HG03064 (cell line): ENCODE data around the gene MAP2K5.

ENCODE experiments used
- ATAC-seq: cut with Tn5 transposase; IDR thresholded peaks from one replicate; pipeline ENCODE4 v1.9.1; 2021; ENCODE audit warnings: low read depth; ENCODE audit not compliant: unreplicated experiment

The MAP2K5 gene

GRCh38 chr15:67542420-67543347 lies at the start of gene MAP2K5:
Gene MAP2K5, plus strand, starts transcription at chr15:67542703. Its CDS starts 633 bp downstream, at chr15:67543336.
- ATAC-seq = no peak

- no peak for ATAC-seq
Observed at GRCh38 chr15:67495585-67495984, 46.9 kb upstream of the MAP2K5 start.

- ATAC-seq = no peak
Observed at GRCh38 chr15:67501177-67501835, 41.2 kb upstream of the MAP2K5 start.

- no peak for ATAC-seq
Observed at GRCh38 chr15:67501836-67502461, 40.6 kb upstream of the MAP2K5 start.

- ATAC-seq = no peak
Observed at GRCh38 chr15:67504056-67504455, 38.4 kb upstream of the MAP2K5 start.

- no peak for ATAC-seq
Observed at GRCh38 chr15:67504796-67505195, 37.7 kb upstream of the MAP2K5 start.

DNA sequence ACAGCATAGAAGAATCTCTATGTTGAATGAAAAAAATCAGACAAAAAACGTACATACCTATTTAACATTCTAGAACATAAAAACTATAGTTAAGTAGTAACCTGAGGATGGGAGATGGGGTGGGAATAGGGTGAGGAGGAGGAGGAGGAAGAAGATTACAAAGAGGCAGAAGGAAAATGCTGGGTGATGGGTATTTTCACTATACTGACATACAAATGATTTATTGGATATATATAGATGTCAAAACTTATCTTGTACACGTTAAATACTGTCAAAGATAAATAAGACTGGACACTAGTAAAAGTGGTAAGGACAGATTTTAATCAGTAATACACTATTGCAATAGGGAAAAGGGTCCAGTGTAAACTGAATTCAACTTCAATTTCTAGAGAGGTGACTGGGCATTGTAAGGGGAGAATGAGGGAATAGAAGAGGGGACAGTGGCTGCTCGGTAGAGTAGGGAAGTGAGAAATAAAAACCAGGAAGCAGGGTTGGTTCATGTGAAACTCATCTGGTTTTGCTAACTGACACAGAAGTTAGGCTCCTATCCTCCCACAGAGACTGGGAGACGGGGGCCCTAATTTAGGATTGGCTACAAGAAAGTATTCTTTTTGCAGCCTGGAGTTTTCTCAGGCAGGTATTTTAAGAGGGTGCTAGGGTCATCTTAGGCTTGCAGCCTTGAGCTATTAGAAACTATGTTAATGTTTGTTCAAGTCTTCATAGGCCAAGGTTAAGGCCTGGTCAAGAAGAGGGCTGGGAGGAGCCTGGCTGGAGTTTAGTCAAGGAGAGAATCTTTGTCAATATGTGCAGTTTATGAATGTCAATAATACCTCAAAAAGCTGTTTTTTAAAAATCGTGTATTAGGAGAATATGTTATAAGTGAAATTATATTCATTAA lies 36.6 kb upstream of the MAP2K5 start:
- ATAC-seq = no peak

DNA sequence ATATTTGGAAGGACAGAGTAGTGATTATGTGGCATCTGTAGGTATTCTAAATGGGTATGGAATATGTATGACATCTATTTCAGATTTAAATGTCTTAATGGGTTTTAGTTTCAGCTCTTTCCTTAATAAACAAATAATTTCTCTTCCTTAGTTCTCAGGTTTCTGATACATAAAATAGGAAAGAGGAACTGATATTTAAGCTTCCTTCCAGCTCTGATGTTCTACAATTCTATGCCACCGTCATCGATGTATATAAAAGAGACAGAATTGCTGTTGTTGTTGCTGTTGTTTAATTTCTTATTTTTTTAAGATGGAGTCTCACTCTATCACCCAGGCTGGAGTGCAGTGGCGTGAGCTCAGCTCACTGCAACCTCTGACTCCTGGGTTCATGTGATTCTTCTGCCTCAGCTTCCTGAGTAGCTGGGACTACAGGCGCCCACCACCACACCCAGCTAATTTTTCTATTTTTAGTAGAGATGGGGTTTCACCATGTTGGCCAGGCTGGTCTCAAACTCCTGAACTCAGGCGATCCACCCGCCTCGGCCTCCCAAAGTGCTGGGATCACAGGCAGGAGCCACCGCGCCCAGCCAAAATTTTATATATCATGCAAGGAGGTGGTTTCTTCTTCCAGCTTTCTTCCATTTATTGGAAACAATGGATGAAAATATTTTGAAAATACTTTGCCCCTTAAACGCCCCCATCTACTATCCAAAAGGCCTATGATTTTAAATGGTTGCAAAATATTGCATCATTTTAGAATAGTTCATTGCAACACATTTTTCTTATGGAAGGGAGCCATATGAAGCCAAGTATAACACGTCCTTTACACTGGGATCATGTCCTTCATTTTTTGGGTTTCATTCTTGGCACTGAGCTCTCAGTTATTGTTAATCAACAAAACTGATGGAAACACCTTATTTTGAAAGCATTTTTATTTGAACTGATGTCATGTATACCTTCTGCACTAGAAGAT lies 35.4 kb upstream of the MAP2K5 start:
- ATAC-seq = no peak

GRCh38 chr15:67508407-67508806 lies 34.1 kb upstream of the MAP2K5 start:
- ATAC-seq = no peak

DNA sequence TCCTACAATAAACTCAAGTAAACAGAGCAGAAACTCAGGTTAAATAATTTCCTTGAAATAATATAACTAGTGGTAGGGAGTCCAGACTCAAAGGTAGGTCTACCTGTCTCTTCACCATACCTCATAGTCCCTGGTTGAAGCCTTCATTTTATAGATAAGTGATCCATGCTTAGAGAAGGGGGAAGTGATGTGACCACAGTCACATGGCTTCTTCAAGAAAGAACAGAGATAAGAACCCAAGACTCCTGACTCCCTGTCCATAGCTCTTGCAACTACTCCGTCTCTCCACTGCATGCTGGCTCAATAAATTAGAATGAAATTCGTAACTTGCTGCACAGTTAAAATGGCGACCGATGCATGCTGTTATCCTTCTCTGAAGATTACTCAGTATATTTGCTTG lies 32.6 kb upstream of the MAP2K5 start:
- no peak for ATAC-seq

- ATAC-seq = no peak
Observed at GRCh38 chr15:67510597-67511190, 31.8 kb upstream of the MAP2K5 start.

- ATAC-seq = no peak
Observed at GRCh38 chr15:67511606-67512005, 30.9 kb upstream of the MAP2K5 start.

GRCh38 chr15:67512140-67512539 lies 30.4 kb upstream of the MAP2K5 start:
- ATAC-seq = no peak

DNA sequence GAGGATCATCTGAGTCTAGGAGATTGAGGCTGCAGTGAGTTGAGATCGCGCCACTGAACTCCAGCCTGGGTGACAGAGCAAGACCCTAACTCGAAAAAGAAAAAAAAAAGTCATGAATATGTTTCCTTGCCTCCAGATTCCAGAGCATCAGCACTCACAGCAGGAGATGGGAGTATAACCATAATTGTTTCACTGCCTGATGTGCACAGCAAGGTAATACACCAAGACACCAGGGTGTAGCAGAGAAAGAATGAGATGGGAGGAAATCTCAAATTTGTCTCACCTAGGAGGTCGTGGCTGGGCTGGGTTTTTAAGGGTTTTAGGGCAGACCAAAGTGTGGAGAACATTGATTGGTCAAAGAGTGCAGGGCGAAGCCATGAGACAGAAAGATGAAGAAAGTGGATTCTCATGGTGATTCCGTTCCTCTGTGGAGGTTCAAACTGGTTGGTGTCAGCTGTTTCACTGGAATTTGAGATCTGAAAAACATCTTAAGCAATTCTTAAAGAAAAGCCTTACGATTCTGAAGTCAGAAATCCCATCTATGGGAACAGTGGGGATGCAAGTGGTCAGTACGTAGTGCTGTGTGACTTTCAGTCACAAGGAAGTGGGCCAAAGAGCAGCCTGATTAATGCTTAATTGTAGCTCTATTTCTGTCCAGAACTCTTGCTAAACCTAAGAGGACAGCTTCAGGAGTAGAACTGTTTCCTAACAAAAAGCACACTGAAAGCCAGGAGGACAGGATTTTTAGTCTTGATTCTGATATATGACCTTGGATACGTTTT lies 29.4 kb upstream of the MAP2K5 start:
- no peak for ATAC-seq

- ATAC-seq = no peak
Observed at GRCh38 chr15:67515090-67515489, 27.4 kb upstream of the MAP2K5 start.

DNA sequence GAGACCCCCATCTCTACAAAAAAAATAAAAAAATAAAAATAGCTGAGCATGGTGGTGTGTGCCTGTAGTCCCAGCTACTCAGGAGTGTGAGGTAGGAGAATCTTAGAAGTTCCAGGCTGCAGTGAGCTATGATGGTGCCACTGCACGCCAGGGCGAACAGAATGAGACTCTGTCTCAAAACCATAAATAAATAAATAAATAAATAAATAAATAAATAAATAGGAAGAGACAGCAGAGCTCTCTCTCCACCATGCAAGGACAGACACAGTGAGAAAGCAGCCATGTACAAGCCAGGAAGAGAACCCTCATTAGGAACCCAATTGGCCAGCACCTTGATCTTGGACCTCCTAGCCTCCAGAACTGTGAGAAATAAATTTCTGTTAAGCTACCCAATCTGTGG lies 26.9 kb upstream of the MAP2K5 start:
- ATAC-seq = no peak

- peak; percentile 11 for ATAC-seq
Observed at GRCh38 chr15:67520321-67521028, 22.0 kb upstream of the MAP2K5 start.
